ENCODE results near the gene TBCB.

Gene TBCB

DNA sequence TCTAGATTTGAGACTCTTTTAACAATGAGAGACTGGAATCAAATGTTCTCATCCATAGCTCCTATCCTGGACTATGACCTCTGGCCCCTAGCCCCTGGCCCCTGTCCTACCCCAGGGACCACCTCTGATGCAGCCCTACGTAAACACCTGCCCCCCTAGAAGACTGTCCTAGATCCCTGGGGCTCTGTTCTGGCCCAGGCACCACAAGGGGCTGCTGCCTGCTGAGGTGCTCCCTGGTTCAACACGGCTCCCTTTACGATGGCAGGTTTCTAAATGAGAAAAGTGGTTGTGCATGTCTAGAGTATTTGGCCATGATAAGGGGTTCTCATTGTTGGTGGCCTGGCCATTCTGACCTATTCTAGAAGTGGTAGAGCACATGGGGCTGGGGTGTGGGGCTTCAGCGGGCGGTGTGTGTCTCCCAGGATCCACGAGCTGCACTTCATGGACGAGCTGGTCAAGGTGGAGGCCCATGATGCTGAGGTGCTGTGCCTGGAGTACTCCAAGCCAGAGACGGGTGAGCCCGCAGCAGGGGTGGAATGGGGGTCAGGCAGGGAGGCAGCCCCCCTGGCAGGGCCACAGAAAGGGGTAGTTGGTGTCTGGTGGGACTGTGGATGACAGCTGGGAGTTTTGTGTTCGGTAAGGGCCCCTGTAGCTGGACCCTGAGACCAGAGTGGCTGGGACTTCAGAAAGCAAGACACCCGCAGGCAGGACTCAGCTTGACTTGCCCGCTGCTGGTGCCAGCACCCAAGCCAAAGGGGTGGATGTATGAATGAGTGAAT is 30.8 kb upstream of the TBCB start:
- no peaks in the 10 kb centered on the region for H3K27me3 ChIP-seq (ENCODE audit: insufficient read depth, low read length)
- H3K36me3 ChIP-seq (ENCODE audit: insufficient read depth, low read length) = no peaks in the 10 kb centered on the region
- H3K79me2 ChIP-seq (ENCODE audit: control insufficient read depth, insufficient read depth, low read length, unreplicated experiment) = no peaks in the 10 kb centered on the region
- no peak overlapping the region for H3K4me3 ChIP-seq (ENCODE audit: low read depth, low read length)
- no peak overlapping the region for H3K27ac ChIP-seq (ENCODE audit: low read depth, low read length)
- H2AFZ ChIP-seq (ENCODE audit: low read length, unreplicated experiment) = no peak overlapping the region
- peaks cover 8% of the 10 kb centered on the region for H3K4me1 ChIP-seq (ENCODE audit: control insufficient read depth, insufficient read depth, low read length, unreplicated experiment)

GRCh38 chr19:36086326-36086725 is 28.9 kb upstream of the TBCB start:
- peaks cover 7% of the 10 kb centered on the region for H3K4me1 ChIP-seq (ENCODE audit: control insufficient read depth, insufficient read depth, low read length, unreplicated experiment)
- H3K79me2 ChIP-seq (ENCODE audit: control insufficient read depth, insufficient read depth, low read length, unreplicated experiment) = no peaks in the 10 kb centered on the region
- H3K27me3 ChIP-seq (ENCODE audit: insufficient read depth, low read length) = no peaks in the 10 kb centered on the region
- no peak overlapping the region for H2AFZ ChIP-seq (ENCODE audit: low read length, unreplicated experiment)
- no peaks in the 10 kb centered on the region for H3K36me3 ChIP-seq (ENCODE audit: insufficient read depth, low read length)
- no peak overlapping the region for H3K4me3 ChIP-seq (ENCODE audit: low read depth, low read length)
- no peak overlapping the region for H3K27ac ChIP-seq (ENCODE audit: low read depth, low read length)

GRCh38 chr19:36089847-36090246 is 25.4 kb upstream of the TBCB start:
- Histone ChIP-seq H3K4me3 (ENCODE audit: low read depth, low read length) (no peak overlapping the region), H3K27ac (ENCODE audit: low read depth, low read length) (no peak overlapping the region), H3K79me2 (ENCODE audit: control insufficient read depth, insufficient read depth, low read length, unreplicated experiment) (no peaks in the 10 kb centered on the region), H3K27me3 (ENCODE audit: insufficient read depth, low read length) (no peaks in the 10 kb centered on the region), H3K36me3 (ENCODE audit: insufficient read depth, low read length) (no peaks in the 10 kb centered on the region), H3K4me1 (ENCODE audit: control insufficient read depth, insufficient read depth, low read length, unreplicated experiment) (no peaks in the 10 kb centered on the region), H2AFZ (ENCODE audit: low read length, unreplicated experiment) (no peak overlapping the region)

DNA sequence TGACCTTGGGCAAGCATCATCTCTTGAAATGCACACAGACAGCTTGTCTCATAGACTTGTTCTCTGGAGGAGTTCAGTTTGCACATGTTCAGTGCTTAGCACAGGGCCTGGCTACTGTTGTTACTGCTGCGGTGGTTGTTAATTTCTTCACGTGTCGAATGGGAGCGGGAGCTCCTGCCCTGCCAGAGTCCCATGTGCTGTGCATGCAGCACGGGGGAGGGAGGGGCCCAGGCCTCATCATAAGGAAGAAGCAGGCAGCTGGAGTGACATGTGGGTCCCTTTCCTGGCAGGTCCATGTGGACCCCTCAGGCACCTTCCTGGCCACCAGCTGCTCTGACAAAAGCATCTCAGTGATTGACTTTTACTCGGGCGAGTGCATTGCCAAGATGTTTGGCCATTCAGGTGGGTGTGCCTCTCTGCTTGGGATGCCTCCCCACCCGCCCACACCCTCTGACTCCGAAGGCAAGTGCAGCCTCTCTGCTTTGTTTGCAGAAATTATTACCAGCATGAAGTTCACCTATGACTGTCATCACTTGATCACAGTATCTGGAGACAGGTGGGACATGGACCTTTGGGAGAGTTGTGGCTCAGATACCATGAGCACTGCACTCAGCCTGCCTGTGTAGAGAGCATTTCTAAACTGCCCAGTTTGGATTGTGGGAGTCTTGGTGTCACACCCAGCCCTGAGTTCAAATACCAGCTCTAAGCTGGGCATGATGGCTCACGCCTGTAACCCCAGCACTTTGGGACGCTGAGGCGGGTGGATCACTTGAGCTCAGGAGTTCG is 24.2 kb upstream of the TBCB start:
- H3K36me3 ChIP-seq (ENCODE audit: insufficient read depth, low read length) = no peaks in the 10 kb centered on the region
- no peaks in the 10 kb centered on the region for H3K79me2 ChIP-seq (ENCODE audit: control insufficient read depth, insufficient read depth, low read length, unreplicated experiment)
- H3K27me3 ChIP-seq (ENCODE audit: insufficient read depth, low read length) = no peaks in the 10 kb centered on the region
- no peak overlapping the region for H3K4me3 ChIP-seq (ENCODE audit: low read depth, low read length)
- H3K4me1 ChIP-seq (ENCODE audit: control insufficient read depth, insufficient read depth, low read length, unreplicated experiment) = no peaks in the 10 kb centered on the region
- H3K27ac ChIP-seq (ENCODE audit: low read depth, low read length) = no peak overlapping the region
- H2AFZ ChIP-seq (ENCODE audit: low read length, unreplicated experiment) = no peak overlapping the region

- Histone ChIP-seq H3K36me3 (ENCODE audit: insufficient read depth, low read length) (no peaks in the 10 kb centered on the region), H3K27me3 (ENCODE audit: insufficient read depth, low read length) (no peaks in the 10 kb centered on the region), H3K27ac (ENCODE audit: low read depth, low read length) (no peak overlapping the region), H3K79me2 (ENCODE audit: control insufficient read depth, insufficient read depth, low read length, unreplicated experiment) (no peaks in the 10 kb centered on the region), H3K4me1 (ENCODE audit: control insufficient read depth, insufficient read depth, low read length, unreplicated experiment) (no peaks in the 10 kb centered on the region), H2AFZ (ENCODE audit: low read length, unreplicated experiment) (no peak overlapping the region), H3K4me3 (ENCODE audit: low read depth, low read length) (no peak overlapping the region)
These were observed 22.7 kb upstream of the TBCB start for GRCh38 chr19:36092566-36092965.

DNA sequence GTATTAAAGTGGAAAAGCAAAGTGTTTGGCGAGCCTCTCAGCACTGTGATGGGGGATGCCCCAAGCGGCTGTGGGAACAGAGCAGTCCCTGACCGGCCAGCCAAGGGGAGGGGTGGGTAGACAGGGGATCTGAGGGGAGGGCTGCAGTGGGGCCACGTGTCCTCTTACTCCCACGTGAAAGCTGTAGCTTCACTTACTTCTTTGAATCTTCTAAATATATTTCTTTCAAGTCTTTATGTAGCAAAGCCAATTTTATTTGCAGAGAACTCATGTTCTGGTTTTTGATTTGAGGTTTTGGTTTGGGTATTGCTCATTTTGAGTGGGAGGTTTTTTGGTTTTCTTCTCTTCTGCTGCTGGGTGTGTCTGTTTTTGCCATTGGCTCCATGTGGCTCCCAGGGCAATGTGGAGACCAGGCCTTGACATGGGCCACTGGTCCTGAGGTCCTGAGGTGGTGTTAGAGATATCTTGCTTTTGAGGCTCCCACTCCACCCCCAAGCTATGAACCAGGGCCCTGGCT is 22.1 kb upstream of the TBCB start:
- Histone ChIP-seq H3K36me3 (ENCODE audit: insufficient read depth, low read length) (no peaks in the 10 kb centered on the region), H3K27me3 (ENCODE audit: insufficient read depth, low read length) (no peaks in the 10 kb centered on the region), H3K79me2 (ENCODE audit: control insufficient read depth, insufficient read depth, low read length, unreplicated experiment) (no peaks in the 10 kb centered on the region), H2AFZ (ENCODE audit: low read length, unreplicated experiment) (no peak overlapping the region), H3K4me1 (ENCODE audit: control insufficient read depth, insufficient read depth, low read length, unreplicated experiment) (no peaks in the 10 kb centered on the region), H3K27ac (ENCODE audit: low read depth, low read length) (no peak overlapping the region), H3K4me3 (ENCODE audit: low read depth, low read length) (no peak overlapping the region)

- Histone ChIP-seq H3K4me1 (ENCODE audit: control insufficient read depth, insufficient read depth, low read length, unreplicated experiment) (no peaks in the 10 kb centered on the region), H3K79me2 (ENCODE audit: control insufficient read depth, insufficient read depth, low read length, unreplicated experiment) (no peaks in the 10 kb centered on the region), H3K4me3 (ENCODE audit: low read depth, low read length) (no peak overlapping the region), H2AFZ (ENCODE audit: low read length, unreplicated experiment) (no peak overlapping the region), H3K27me3 (ENCODE audit: insufficient read depth, low read length) (no peaks in the 10 kb centered on the region), H3K36me3 (ENCODE audit: insufficient read depth, low read length) (no peaks in the 10 kb centered on the region), H3K27ac (ENCODE audit: low read depth, low read length) (no peak overlapping the region)
These were observed 21.6 kb upstream of the TBCB start for GRCh38 chr19:36093687-36094086.

- H3K27ac ChIP-seq (ENCODE audit: low read depth, low read length) = no peak overlapping the region
- no peaks in the 10 kb centered on the region for H3K27me3 ChIP-seq (ENCODE audit: insufficient read depth, low read length)
- H3K4me3 ChIP-seq (ENCODE audit: low read depth, low read length) = no peak overlapping the region
- no peaks in the 10 kb centered on the region for H3K36me3 ChIP-seq (ENCODE audit: insufficient read depth, low read length)
- no peak overlapping the region for H2AFZ ChIP-seq (ENCODE audit: low read length, unreplicated experiment)
- H3K79me2 ChIP-seq (ENCODE audit: control insufficient read depth, insufficient read depth, low read length, unreplicated experiment) = no peaks in the 10 kb centered on the region
- no peaks in the 10 kb centered on the region for H3K4me1 ChIP-seq (ENCODE audit: control insufficient read depth, insufficient read depth, low read length, unreplicated experiment)
These were observed 18.2 kb upstream of the TBCB start for GRCh38 chr19:36097036-36097435.

GRCh38 chr19:36099166-36099785 is 16.0 kb upstream of the TBCB start:
- no peak overlapping the region for H2AFZ ChIP-seq (ENCODE audit: low read length, unreplicated experiment)
- no peak overlapping the region for H3K27ac ChIP-seq (ENCODE audit: low read depth, low read length)
- H3K36me3 ChIP-seq (ENCODE audit: insufficient read depth, low read length) = no peaks in the 10 kb centered on the region
- H3K4me3 ChIP-seq (ENCODE audit: low read depth, low read length) = no peak overlapping the region
- H3K27me3 ChIP-seq (ENCODE audit: insufficient read depth, low read length) = no peaks in the 10 kb centered on the region
- no peaks in the 10 kb centered on the region for H3K79me2 ChIP-seq (ENCODE audit: control insufficient read depth, insufficient read depth, low read length, unreplicated experiment)
- H3K4me1 ChIP-seq (ENCODE audit: control insufficient read depth, insufficient read depth, low read length, unreplicated experiment) = no peaks in the 10 kb centered on the region

DNA sequence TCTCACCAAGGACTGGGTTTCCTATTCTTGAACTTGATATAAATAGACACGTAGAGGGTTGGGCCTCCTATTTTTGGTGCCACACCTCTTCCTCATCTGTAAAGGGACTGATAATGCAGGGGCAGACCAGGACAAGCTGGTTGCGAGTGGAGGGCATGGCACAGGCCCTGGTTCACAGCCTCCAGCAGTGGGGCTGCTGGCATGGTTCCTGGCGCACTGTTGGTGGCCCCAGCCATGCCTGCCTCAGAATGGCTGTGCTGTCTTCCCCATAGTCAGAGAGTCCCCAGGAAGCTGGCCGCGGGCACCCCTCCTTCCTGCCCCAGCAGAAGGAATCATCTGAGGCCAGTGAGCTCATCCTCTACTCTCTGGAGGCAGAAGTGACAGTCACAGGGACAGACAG is 14.8 kb upstream of the TBCB start:
- H2AFZ ChIP-seq (ENCODE audit: low read length, unreplicated experiment) = no peak overlapping the region
- H3K27ac ChIP-seq (ENCODE audit: low read depth, low read length) = no peak overlapping the region
- H3K36me3 ChIP-seq (ENCODE audit: insufficient read depth, low read length) = no peaks in the 10 kb centered on the region
- H3K79me2 ChIP-seq (ENCODE audit: control insufficient read depth, insufficient read depth, low read length, unreplicated experiment) = no peaks in the 10 kb centered on the region
- no peaks in the 10 kb centered on the region for H3K27me3 ChIP-seq (ENCODE audit: insufficient read depth, low read length)
- H3K4me3 ChIP-seq (ENCODE audit: low read depth, low read length) = no peak overlapping the region
- no peaks in the 10 kb centered on the region for H3K4me1 ChIP-seq (ENCODE audit: control insufficient read depth, insufficient read depth, low read length, unreplicated experiment)

All from ACC112 (cell line).